ACC112 (cell line): ENCODE measurements around the gene MIA2.
"Not testable (repeated sequence)": the region's sequence is repeated elsewhere in the genome, so short reads cannot be mapped to it uniquely, and the experiment has no call there.

Experiments used
- H2AFZ ChIP-seq: fragments of 200-600 bp; sonication (generic); one replicate; pipeline ENCODE4 v1.6.0; 2017; ENCODE audit warnings: antibody characterized with exemption, low read length; ENCODE audit not compliant: unreplicated experiment
- H3K27ac ChIP-seq: fragments of 200-600 bp; sonication (generic); 2 replicates; pipeline ENCODE4 v1.5.1; 2014; ENCODE audit warnings: low read depth, mild to moderate bottlenecking, antibody characterized with exemption, low read length, moderate library complexity
- H3K27me3 ChIP-seq: fragments of 200-600 bp; sonication (generic); 2 replicates; pipeline ENCODE4 v1.6.1; 2014; ENCODE audit warnings: mild to moderate bottlenecking, antibody characterized with exemption, low read length, moderate library complexity, mixed read lengths; ENCODE audit not compliant: insufficient read depth
- H3K36me3 ChIP-seq: fragments of 200-600 bp; sonication (generic); 2 replicates; pipeline ENCODE4 v1.6.1; 2016; ENCODE audit warnings: mild to moderate bottlenecking, antibody characterized with exemption, low read length, moderate library complexity, mixed read lengths; ENCODE audit not compliant: insufficient read depth
- H3K4me1 ChIP-seq: fragments of 200-600 bp; sonication (generic); one replicate; pipeline ENCODE4 v1.6.1; 2016; ENCODE audit warnings: low read length, mixed read lengths; ENCODE audit not compliant: insufficient read depth, unreplicated experiment, control insufficient read depth
- H3K4me3 ChIP-seq: fragments of 200-600 bp; sonication (generic); 2 replicates; pipeline ENCODE4 v1.5.1; 2014; ENCODE audit warnings: mild to moderate bottlenecking, low read depth, low read length
- H3K79me2 ChIP-seq: fragments of 200-600 bp; sonication (generic); one replicate; pipeline ENCODE4 v1.6.0; 2016; ENCODE audit warnings: low read length; ENCODE audit not compliant: control insufficient read depth, unreplicated experiment, insufficient read depth

The MIA2 gene

GRCh38 chr14:39232554-39233415 lies 930 bp upstream of the MIA2 start:
- peaks cover 20% of the 10 kb centered on the region for H3K4me1 ChIP-seq
- H3K4me3 ChIP-seq, result peak overlapping the region; percentile 59; the same call in 1 of the 2 replicates
- peak overlapping the region; percentile 57 for H3K27ac ChIP-seq
- H2AFZ ChIP-seq, result peak overlapping the region; percentile 95
- no peaks in the 10 kb centered on the region for H3K36me3 ChIP-seq
- H3K27me3 ChIP-seq, result no peaks in the 10 kb centered on the region
- no peaks in the 10 kb centered on the region for H3K79me2 ChIP-seq

DNA sequence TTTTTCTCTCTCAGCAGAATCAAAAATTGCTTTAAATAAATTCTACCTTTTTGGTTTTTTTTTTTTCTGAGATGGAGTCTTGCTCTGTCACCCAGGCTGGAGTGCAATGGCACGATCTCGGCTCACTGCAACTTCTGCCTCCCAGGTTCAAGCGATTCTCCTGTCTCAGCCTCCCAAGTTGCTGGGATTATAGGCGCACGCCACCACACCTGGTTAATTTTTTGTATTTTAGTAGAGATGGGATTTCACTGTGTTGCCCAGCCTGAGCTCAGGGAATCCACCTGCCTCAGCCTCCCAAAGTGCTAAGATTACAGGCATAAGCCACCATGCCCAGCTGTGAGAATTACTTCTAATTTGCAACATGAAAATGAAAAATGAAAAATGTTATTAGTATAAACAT lies 1.3 kb downstream of the MIA2 start:
- Histone ChIP-seq H3K4me1 (peaks cover 20% of the 10 kb centered on the region), H2AFZ (peak overlapping the region; percentile 71)
- not testable (repeated sequence) for H3K4me3 ChIP-seq, H3K27ac ChIP-seq, H3K79me2 ChIP-seq, H3K27me3 ChIP-seq, H3K36me3 ChIP-seq

DNA sequence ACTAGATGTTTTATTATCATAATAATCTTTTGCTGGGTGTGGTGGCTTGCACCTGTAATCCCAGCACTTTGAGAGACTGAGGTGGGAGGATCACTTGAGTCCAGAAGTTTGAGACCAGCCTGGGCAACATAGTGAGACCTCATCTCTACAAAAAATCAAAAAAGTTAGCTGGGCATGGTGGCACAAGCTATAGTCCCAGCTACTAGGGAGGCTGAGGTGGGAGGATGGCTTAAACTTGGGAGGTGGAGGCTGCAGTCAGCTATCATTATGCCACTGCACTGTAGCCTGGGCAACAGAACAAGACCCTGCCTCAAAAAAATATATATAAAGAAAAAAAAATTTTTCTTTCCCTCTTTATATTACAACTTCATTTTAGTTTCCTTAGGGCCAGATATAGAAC lies 1.8 kb downstream of the MIA2 start:
- H2AFZ ChIP-seq, H3K4me3 ChIP-seq, H3K36me3 ChIP-seq, H3K79me2 ChIP-seq, H3K27me3 ChIP-seq, H3K27ac ChIP-seq: not testable (repeated sequence)
- H3K4me1 ChIP-seq, result peaks cover 18% of the 10 kb centered on the region

DNA sequence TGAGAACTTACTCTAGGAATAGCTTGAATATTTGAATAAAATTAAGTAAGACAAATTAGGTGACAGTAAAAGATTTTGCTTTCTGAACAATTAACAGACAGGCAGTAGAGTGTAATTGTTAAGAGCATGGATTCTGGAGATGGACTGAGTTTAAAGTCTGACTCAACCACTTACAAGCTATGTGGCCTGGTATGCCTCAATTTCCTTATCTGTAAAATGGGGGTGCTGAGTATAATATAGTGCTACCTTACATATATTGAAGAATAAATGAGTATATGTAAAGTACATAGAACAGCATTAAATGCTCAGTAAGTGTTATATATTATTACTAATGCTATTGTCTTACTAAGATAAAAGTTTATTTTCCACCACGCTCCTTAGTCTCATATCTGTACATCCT lies 7.1 kb downstream of the MIA2 start:
- no peak overlapping the region for H2AFZ ChIP-seq
- no peak overlapping the region for H3K27ac ChIP-seq
- no peaks in the 10 kb centered on the region for H3K4me1 ChIP-seq
- H3K27me3 ChIP-seq, result no peaks in the 10 kb centered on the region
- no peaks in the 10 kb centered on the region for H3K36me3 ChIP-seq
- H3K4me3 ChIP-seq, result no peak overlapping the region
- H3K79me2 ChIP-seq, result no peaks in the 10 kb centered on the region

DNA sequence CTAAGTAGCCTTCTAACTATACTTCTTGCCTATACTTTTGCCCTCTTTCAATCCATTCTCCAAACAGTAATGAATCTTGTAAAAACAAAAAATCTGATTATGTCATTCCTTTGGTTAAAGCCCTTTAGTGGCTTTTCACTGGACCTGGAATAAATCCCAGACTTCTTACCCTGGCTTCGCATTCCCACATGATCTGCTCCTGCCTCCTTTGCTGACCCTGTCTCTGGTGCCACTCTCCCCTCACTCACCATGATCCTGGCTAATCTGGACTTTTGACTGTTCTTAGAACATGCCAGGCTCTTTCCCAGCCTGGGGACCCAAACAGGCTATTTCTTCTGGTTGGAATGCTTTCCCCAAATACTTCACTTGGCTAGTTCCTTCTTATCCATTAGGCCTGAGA lies 7.9 kb downstream of the MIA2 start:
- no peaks in the 10 kb centered on the region for H3K27me3 ChIP-seq
- H2AFZ ChIP-seq, result no peak overlapping the region
- no peak overlapping the region for H3K27ac ChIP-seq
- H3K4me3 ChIP-seq, result no peak overlapping the region
- H3K4me1 ChIP-seq, result peaks cover 3% of the 10 kb centered on the region
- no peaks in the 10 kb centered on the region for H3K36me3 ChIP-seq
- no peaks in the 10 kb centered on the region for H3K79me2 ChIP-seq

GRCh38 chr14:39243831-39244230 lies 10.1 kb downstream of the MIA2 start:
- Histone ChIP-seq H3K36me3 (no peaks in the 10 kb centered on the region), H2AFZ (no peak overlapping the region), H3K27me3 (no peaks in the 10 kb centered on the region), H3K4me3 (no peak overlapping the region), H3K79me2 (no peaks in the 10 kb centered on the region), H3K4me1 (peaks cover 15% of the 10 kb centered on the region), H3K27ac (no peak overlapping the region)

GRCh38 chr14:39246618-39247017 lies 12.9 kb downstream of the MIA2 start:
- peaks cover 15% of the 10 kb centered on the region for H3K4me1 ChIP-seq
- H3K36me3 ChIP-seq, result no peaks in the 10 kb centered on the region
- no peaks in the 10 kb centered on the region for H3K79me2 ChIP-seq
- H3K27me3 ChIP-seq, result no peaks in the 10 kb centered on the region
- H3K27ac ChIP-seq, result peak overlapping the region; percentile 30
- H3K4me3 ChIP-seq, result no peak overlapping the region
- peak overlapping the region; percentile 20 for H2AFZ ChIP-seq

- Histone ChIP-seq H3K27ac (peak overlapping the region; percentile 30), H3K4me1 (peaks cover 15% of the 10 kb centered on the region), H3K27me3 (no peaks in the 10 kb centered on the region), H3K36me3 (no peaks in the 10 kb centered on the region), H3K79me2 (no peaks in the 10 kb centered on the region), H2AFZ (peak overlapping the region; percentile 74), H3K4me3 (peak overlapping the region; percentile 26)
These were observed 13.5 kb downstream of the MIA2 start for GRCh38 chr14:39247256-39247655.

GRCh38 chr14:39251547-39251946 lies 17.8 kb downstream of the MIA2 start:
- Histone ChIP-seq H3K27me3 (no peaks in the 10 kb centered on the region), H3K79me2 (no peaks in the 10 kb centered on the region), H3K4me3 (no peak overlapping the region), H3K4me1 (peaks cover 12% of the 10 kb centered on the region), H2AFZ (no peak overlapping the region), H3K27ac (no peak overlapping the region), H3K36me3 (no peaks in the 10 kb centered on the region)

GRCh38 chr14:39257388-39257787 lies 23.7 kb downstream of the MIA2 start:
- H3K27me3 ChIP-seq, H3K4me1 ChIP-seq, H3K36me3 ChIP-seq, H3K79me2 ChIP-seq, H3K4me3 ChIP-seq, H3K27ac ChIP-seq, H2AFZ ChIP-seq: not testable (repeated sequence)

DNA sequence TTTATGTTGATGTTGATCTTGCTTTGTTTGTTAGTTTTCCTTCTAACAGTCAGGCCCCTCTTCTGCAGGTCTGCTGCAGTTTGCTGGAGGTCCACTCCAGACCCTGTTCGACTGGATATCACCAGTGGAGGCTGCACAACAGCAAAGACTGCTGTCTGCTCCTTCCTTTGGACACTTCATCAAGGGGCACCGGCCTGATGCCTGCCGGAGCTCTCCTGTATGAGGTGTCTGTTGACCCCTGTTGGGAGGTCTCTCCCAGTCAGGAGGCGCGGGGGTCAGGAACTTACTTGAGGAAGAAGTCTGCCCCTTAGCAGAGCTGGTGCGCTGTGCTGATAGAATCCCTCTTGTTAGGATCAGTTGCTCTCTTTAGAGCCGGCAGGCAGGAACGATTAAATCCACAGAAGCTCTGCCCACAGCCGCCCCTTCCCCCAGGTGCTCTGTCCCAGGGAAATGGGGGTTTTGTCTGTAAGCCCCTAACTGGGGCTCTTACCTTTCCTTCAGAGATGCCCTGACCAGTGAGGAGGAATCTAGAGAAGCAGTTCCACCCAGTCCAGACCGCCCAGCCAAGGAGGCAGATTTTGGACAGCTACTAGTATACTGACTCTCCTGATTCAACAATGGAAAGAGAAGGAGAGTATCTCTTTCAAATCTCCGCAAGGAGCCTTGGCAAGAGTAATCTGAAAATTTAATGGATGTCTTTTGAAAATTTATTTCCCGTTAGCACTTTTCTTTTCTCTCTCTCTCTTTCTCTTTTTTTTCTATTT lies 25.2 kb downstream of the MIA2 start:
- Histone ChIP-seq H3K79me2 (no peaks in the 10 kb centered on the region), H3K36me3 (no peaks in the 10 kb centered on the region), H3K4me1 (no peaks in the 10 kb centered on the region), H3K27me3 (no peaks in the 10 kb centered on the region), H3K4me3 (no peak overlapping the region), H2AFZ (no peak overlapping the region), H3K27ac (no peak overlapping the region)
